ENCODE measurements around the gene HOXA4. TPM values are rescaled to one million over a fixed set of nuclear protein-coding genes. Genes with fewer than 3 reads are reported as not detected.
A peak's percentile ranks its signal among the peaks of the same experiment; 100 is the strongest.

Gene HOXA4
- total RNA-seq, 1 experiment from 2014 or later: 1.3 TPM

- DNase-seq (ENCODE audit: low read depth): no peak
Observed at GRCh38 chr7:27117887-27118491, 12.6 kb downstream of the HOXA4 start.

GRCh38 chr7:27116962-27117886 is 13.3 kb downstream of the HOXA4 start:
- no peak for DNase-seq (ENCODE audit: low read depth)

- no peak for DNase-seq (ENCODE audit: low read depth)
Observed at GRCh38 chr7:27116031-27116961, 14.3 kb downstream of the HOXA4 start.

- no peak for DNase-seq (ENCODE audit: low read depth)
Observed at GRCh38 chr7:27115221-27116026, 15.1 kb downstream of the HOXA4 start.

GRCh38 chr7:27114881-27115220 is 15.7 kb downstream of the HOXA4 start:
- no peak for DNase-seq (ENCODE audit: low read depth)

- no peak for DNase-seq (ENCODE audit: low read depth)
Observed at GRCh38 chr7:27113991-27114769, 16.4 kb downstream of the HOXA4 start.

- DNase-seq (ENCODE audit: low read depth): no peak
Observed at GRCh38 chr7:27112955-27113949, 17.3 kb downstream of the HOXA4 start.

- no peak for DNase-seq (ENCODE audit: low read depth)
Observed at GRCh38 chr7:27112361-27112760, 18.2 kb downstream of the HOXA4 start.

GRCh38 chr7:27111751-27112277 is 18.7 kb downstream of the HOXA4 start:
- DNase-seq (ENCODE audit: low read depth): no peak

- peak; percentile 33 for DNase-seq (ENCODE audit: low read depth)
Observed at GRCh38 chr7:27111042-27111750, 19.4 kb downstream of the HOXA4 start.

- no peak for DNase-seq (ENCODE audit: low read depth)
Observed at GRCh38 chr7:27110186-27111031, 20.1 kb downstream of the HOXA4 start.

GRCh38 chr7:27109466-27110185 is 20.9 kb downstream of the HOXA4 start:
- DNase-seq (ENCODE audit: low read depth): no peak

- DNase-seq (ENCODE audit: low read depth): no peak
Observed at GRCh38 chr7:27108390-27109127, 22.0 kb downstream of the HOXA4 start.

GRCh38 chr7:27107391-27108381 is 22.9 kb downstream of the HOXA4 start:
- no peak for DNase-seq (ENCODE audit: low read depth)

Data from HT1080 (cell line).